ENCODE data around the gene TMEM220.
"Not testable (repeated sequence)": the region's sequence is repeated elsewhere in the genome, so short reads cannot be mapped to it uniquely, and the experiment has no call there.

Gene TMEM220

GRCh38 chr17:10754109-10754508 lies 24.3 kb upstream of the TMEM220 start:
- no peak for DNase-seq

GRCh38 chr17:10752696-10753095 lies 22.9 kb upstream of the TMEM220 start:
- no peak for DNase-seq

GRCh38 chr17:10751563-10751962 lies 21.7 kb upstream of the TMEM220 start:
- DNase-seq: peak; percentile 25

GRCh38 chr17:10750210-10750609 lies 20.4 kb upstream of the TMEM220 start:
- no peak for DNase-seq

GRCh38 chr17:10748531-10749181 lies 18.8 kb upstream of the TMEM220 start:
- peak; percentile 52 for DNase-seq

- DNase-seq: no peak
Observed at GRCh38 chr17:10745231-10745630, 15.4 kb upstream of the TMEM220 start.

GRCh38 chr17:10744501-10745000 lies 14.7 kb upstream of the TMEM220 start:
- DNase-seq: no peak

GRCh38 chr17:10743316-10744009 lies 13.6 kb upstream of the TMEM220 start:
- no peak for DNase-seq

GRCh38 chr17:10742431-10742830 lies 12.6 kb upstream of the TMEM220 start:
- no peak for DNase-seq

- no peak for DNase-seq
Observed at GRCh38 chr17:10741416-10742135, 11.8 kb upstream of the TMEM220 start.

- DNase-seq: peak; percentile 61
Observed at GRCh38 chr17:10739386-10739785, 9.6 kb upstream of the TMEM220 start.

- no peak for DNase-seq
Observed at GRCh38 chr17:10738521-10739258, 8.9 kb upstream of the TMEM220 start.

- DNase-seq: no peak
Observed at GRCh38 chr17:10737736-10738135, 7.9 kb upstream of the TMEM220 start.

- DNase-seq: peak; percentile 74
Observed at GRCh38 chr17:10737168-10737622, 7.4 kb upstream of the TMEM220 start.

- no peak for DNase-seq
Observed at GRCh38 chr17:10735821-10736220, 6.0 kb upstream of the TMEM220 start.

- no peak for DNase-seq
Observed at GRCh38 chr17:10735251-10735650, 5.4 kb upstream of the TMEM220 start.

- no peak for DNase-seq
Observed at GRCh38 chr17:10733666-10734065, 3.8 kb upstream of the TMEM220 start.

GRCh38 chr17:10732121-10732520 lies 2.3 kb upstream of the TMEM220 start:
- DNase-seq: not testable (repeated sequence)

- DNase-seq: no peak
Observed at GRCh38 chr17:10731408-10731879, 1.6 kb upstream of the TMEM220 start.

- DNase-seq: not testable (repeated sequence)
Observed at GRCh38 chr17:10730247-10730646, 424 bp upstream of the TMEM220 start.

- DNase-seq: no peak
Observed at GRCh38 chr17:10728331-10728892, 1.4 kb downstream of the TMEM220 start.

- no peak for DNase-seq
Observed at GRCh38 chr17:10727192-10727591, 2.6 kb downstream of the TMEM220 start.
